Measurements from ENCODE around the gene PRAC2. TPM values are rescaled to one million over a fixed set of nuclear protein-coding genes. Genes with fewer than 3 reads are reported as not detected.

Gene PRAC2
- total and polyA plus RNA-seq, 2 of the 13 experiments (the other 11 are each of a cell fraction or from before 2014, with no cell fraction given), result not detected

GRCh38 chr17:48745381-48746275, 22.6 kb downstream of the PRAC2 start:
- 2% methylated on average over 12 of the region's 12 CpGs for WGBS (ENCODE audit: low lambda C conversion rate)
- no peak overlapping the region for H3K9ac ChIP-seq (ENCODE audit: insufficient read depth, low read depth, low read length)
- TF ChIP-seq EED (CRISPR knock-in tag; IDR thresholded peaks at IDR 0.05) (no peak), ZFP1 (CRISPR knock-in tag; IDR thresholded peaks at IDR 0.05) (no peak), YEATS4 (CRISPR knock-in tag; IDR thresholded peaks at IDR 0.05; ENCODE audit: borderline replicate concordance) (no peak), ZNF44 (CRISPR knock-in tag; IDR thresholded peaks at IDR 0.05) (no peak), ZNF788 (CRISPR knock-in tag; IDR thresholded peaks at IDR 0.05; ENCODE audit: borderline replicate concordance) (no peak), ETV5 (CRISPR knock-in tag; IDR thresholded peaks at IDR 0.05; ENCODE audit: borderline replicate concordance) (no peak)
- no peaks in the 10 kb centered on the region for H3K4me1 ChIP-seq (ENCODE audit: insufficient read depth, low read length)
- no peak overlapping the region for H3K4me3 ChIP-seq (replicated peaks in 1 of 3; ENCODE audit: insufficient read depth in 1 of 3, low read depth in 2 of 3, low read length in 3 of 3)
- H3K4me2 ChIP-seq (ENCODE audit: low read depth, low read length), result no peak overlapping the region
- no peaks in the 10 kb centered on the region for H3K36me3 ChIP-seq (replicated peaks in 1 of 2; ENCODE audit: control insufficient read depth in 1 of 2, insufficient read depth in 2 of 2, low read length in 2 of 2)
- ATAC-seq, result no peak
- no TSS peak for BruUV-seq (replicated peaks)
- intact Hi-C loops (cut with micrococcal nuclease; ENCODE audit: unreplicated experiment), result no loop called here
- no peak overlapping the region for H2AFZ ChIP-seq (ENCODE audit: low read length)
- no peaks in the 10 kb centered on the region for H4K20me1 ChIP-seq (ENCODE audit: insufficient read depth, low read length)
- FAIRE-seq, result no peak
- no peaks in the 10 kb centered on the region for H3K79me2 ChIP-seq (ENCODE audit: insufficient read depth, low read length)
- ChIA-PET CTCF (ENCODE audit: low intra/inter-chr PET ratio, low total read pairs) (no interaction called here), POLR2A (no interaction called here)
- H3K9me3 ChIP-seq (ENCODE audit: low read length), result no peaks in the 10 kb centered on the region
- H3K27ac ChIP-seq (ENCODE audit: extremely low read length, insufficient read depth, low read length), result no peak overlapping the region
- DNase-seq (ENCODE audit: low spot score), result no peak
- in situ Hi-C loops (cut with HindIII; ENCODE audit: extremely low pct_ligation_motif_present, low pct_unique_long_range_greater_than_20kb), result no loop called here
- H3K27me3 ChIP-seq (ENCODE audit: control insufficient read depth in 1 of 2, insufficient read depth in 2 of 2, low read length in 2 of 2), result peaks cover 17 to 93% of the 10 kb centered on the region in 2 experiments

DNA sequence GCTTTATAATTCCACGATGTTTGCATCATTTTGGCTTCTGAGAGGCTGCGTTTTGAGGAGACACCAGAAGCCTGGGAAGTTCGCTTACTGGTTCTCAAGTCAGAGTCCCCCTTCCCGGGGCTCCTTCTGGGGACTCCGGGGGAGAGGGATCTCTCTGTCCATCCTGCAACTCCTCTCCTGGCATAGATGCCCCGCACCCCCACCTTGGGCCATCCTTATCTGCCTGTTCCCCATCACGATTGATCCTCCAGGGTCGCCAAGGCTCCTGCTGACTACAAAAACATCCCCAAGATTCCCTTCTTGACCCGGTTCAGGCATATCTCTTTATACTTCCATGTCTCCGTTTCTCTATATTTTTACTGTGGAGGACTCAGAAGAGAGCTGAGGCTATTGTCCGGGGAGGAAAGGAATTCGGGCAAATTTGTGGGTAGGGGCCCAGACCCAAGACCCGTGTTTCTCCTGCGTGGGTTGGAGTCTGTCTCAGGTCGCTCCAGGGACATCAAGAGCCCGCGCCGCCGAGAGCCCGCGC, 24.0 kb downstream of the PRAC2 start:
- Histone ChIP-seq H3K27ac (ENCODE audit: extremely low read length, insufficient read depth, low read length) (no peak overlapping the region), H4K20me1 (ENCODE audit: insufficient read depth, low read length) (no peaks in the 10 kb centered on the region), H3K27me3 (ENCODE audit: control insufficient read depth in 1 of 2, insufficient read depth in 2 of 2, low read length in 2 of 2) (peaks cover 20 to 92% of the 10 kb centered on the region in 2 experiments), H2AFZ (ENCODE audit: low read length) (no peak overlapping the region), H3K4me3 (replicated peaks in 1 of 3; ENCODE audit: insufficient read depth in 1 of 3, low read depth in 2 of 3, low read length in 3 of 3) (no peak overlapping the region), H3K4me2 (ENCODE audit: low read depth, low read length) (no peak overlapping the region), H3K4me1 (ENCODE audit: insufficient read depth, low read length) (no peaks in the 10 kb centered on the region), H3K9me3 (ENCODE audit: low read length) (no peaks in the 10 kb centered on the region), H3K9ac (ENCODE audit: insufficient read depth, low read depth, low read length) (no peak overlapping the region), H3K79me2 (ENCODE audit: insufficient read depth, low read length) (no peaks in the 10 kb centered on the region), H3K36me3 (replicated peaks in 1 of 2; ENCODE audit: control insufficient read depth in 1 of 2, insufficient read depth in 2 of 2, low read length in 2 of 2) (no peaks in the 10 kb centered on the region)
- WGBS (ENCODE audit: low lambda C conversion rate), result 5% methylated on average over 21 of the region's 21 CpGs
- no peak; the same call in 2 of the 3 replicates for ATAC-seq
- ChIA-PET CTCF (ENCODE audit: low intra/inter-chr PET ratio, low total read pairs) (no interaction called here), POLR2A (no interaction called here)
- intact Hi-C loops (cut with micrococcal nuclease; ENCODE audit: unreplicated experiment), result no loop called here
- no peak for DNase-seq (ENCODE audit: low spot score)
- TF ChIP-seq ATM (IDR thresholded peaks at IDR 0.05; ENCODE audit: borderline replicate concordance), result no peak
- TF ChIP-seq EZH2 (conservative IDR thresholded peaks at IDR 0.05; ENCODE audit: low read depth, low read length), result peak; percentile 16; the same call in 1 of the 2 replicates
- TF ChIP-seq, protein P1, sequence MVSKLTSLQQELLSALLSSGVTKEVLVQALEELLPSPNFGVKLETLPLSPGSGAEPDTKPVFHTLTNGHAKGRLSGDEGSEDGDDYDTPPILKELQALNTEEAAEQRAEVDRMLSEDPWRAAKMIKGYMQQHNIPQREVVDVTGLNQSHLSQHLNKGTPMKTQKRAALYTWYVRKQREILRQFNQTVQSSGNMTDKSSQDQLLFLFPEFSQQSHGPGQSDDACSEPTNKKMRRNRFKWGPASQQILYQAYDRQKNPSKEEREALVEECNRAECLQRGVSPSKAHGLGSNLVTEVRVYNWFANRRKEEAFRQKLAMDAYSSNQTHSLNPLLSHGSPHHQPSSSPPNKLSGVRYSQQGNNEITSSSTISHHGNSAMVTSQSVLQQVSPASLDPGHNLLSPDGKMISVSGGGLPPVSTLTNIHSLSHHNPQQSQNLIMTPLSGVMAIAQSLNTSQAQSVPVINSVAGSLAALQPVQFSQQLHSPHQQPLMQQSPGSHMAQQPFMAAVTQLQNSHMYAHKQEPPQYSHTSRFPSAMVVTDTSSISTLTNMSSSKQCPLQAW (CRISPR knock-in tag; IDR thresholded peaks at IDR 0.05), result no peak
- in situ Hi-C loops (cut with HindIII; ENCODE audit: extremely low pct_ligation_motif_present, low pct_unique_long_range_greater_than_20kb), result no loop called here
- FAIRE-seq, result no peak
- no TSS peak for BruUV-seq (replicated peaks)

Measured in HepG2 (cell line).